Type B pancreatic cell (in vitro differentiated cells): ENCODE data around the gene SMCHD1. TPM values are rescaled to one million over a fixed set of nuclear protein-coding genes. Genes with fewer than 3 reads are reported as not detected.
A peak's percentile ranks its signal among the peaks of the same experiment; 100 is the strongest.

ENCODE experiments used
- DNase-seq: peaks from one replicate; pipeline ENCODE4 v3.0.0; 2021; ENCODE audit warnings: mixed read lengths; ENCODE audit not compliant: unreplicated experiment; ENCODE audit errors: extremely low spot score
- H3K27ac Mint-ChIP-seq: 2 replicates; pipeline ENCODE4 v1.8.0; 2021; ENCODE audit warnings: mild to moderate bottlenecking, mixed read lengths
- H3K27me3 Mint-ChIP-seq: 2 replicates; pipeline ENCODE4 v1.8.0; 2021; ENCODE audit warnings: mixed read lengths
- H3K36me3 Mint-ChIP-seq: 2 replicates; pipeline ENCODE4 v1.8.0; 2021; ENCODE audit warnings: mixed read lengths
- H3K4me1 Mint-ChIP-seq: one replicate; pipeline ENCODE4 v1.8.0; 2021; ENCODE audit warnings: mixed read lengths; ENCODE audit not compliant: unreplicated experiment
- H3K4me3 Mint-ChIP-seq: 2 replicates; pipeline ENCODE4 v1.8.0; 2021; ENCODE audit warnings: mild to moderate bottlenecking, mixed read lengths
- H3K9me3 Mint-ChIP-seq: 2 replicates; pipeline ENCODE4 v1.8.0; 2021; ENCODE audit warnings: mixed read lengths
- long read RNA-seq: library from polyadenylated mRNA; unstranded; transcript quantifications from one replicate; pipeline ENCODE4 v2.0.0, GENCODE V29; 2020
- total RNA-seq: library from RNA; stranded (reverse); gene quantifications from 2 replicates; pipeline ENCODE4 v1.2.1, GENCODE V29; 2021; ENCODE audit warnings: low replicate concordance
- TF ChIP-seq, protein P1 (sequence below): fragments of 200-600 bp; sonication (generic); conservative IDR thresholded peaks from 2 replicates; pipeline ENCODE4 v1.5.0; 2021; ENCODE audit warnings: antibody characterized with exemption, mild to moderate bottlenecking

Gene SMCHD1
- total RNA-seq, result 40.1 and 56.5 TPM in 2 replicates
- long read RNA-seq, partial matches to known transcripts, result 2 of 4 reads
- long read RNA-seq, other reads (novel, unspliced or antisense), result 2 of 4 reads

DNA sequence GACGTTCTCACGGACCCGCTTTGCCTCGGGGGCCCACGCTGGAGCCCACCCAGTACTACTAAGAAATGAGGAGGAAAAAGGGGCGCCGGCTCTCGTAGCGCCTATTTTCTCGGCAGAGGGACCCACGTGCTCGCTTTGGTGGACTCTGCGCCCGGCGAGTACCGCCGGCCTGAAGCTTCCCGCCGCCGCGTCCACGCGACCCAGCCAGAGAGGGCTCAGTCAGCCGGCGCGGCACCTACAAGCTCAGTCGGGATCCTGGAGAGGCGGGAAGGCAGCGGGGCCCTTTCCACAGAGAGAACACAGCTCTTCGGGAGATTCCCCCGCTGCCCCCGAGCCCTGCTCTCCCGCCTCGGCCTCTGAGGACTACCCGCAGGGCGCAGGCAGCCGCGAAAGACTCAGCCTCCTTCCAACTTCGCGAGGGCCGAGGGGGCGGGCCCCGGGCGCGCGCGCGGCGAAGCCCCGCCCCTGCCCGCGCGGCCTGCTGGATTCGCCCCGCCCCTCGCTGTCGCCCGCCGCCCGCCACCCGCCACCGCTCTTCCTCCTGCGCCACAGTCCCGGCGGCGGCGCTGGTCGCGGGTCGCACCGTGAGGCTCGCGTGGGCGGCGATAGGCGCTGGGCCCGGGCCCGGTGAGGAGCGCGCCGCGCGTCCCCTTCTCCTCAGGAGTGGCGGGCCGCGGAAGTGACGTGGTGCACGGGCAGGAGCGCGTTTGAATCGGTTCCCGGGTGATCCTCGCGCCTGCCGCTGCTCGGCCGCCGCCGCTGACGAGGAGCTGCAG lies at the start of gene SMCHD1:
SMCHD1 (plus strand) TSS at position 549 of the 776 bp plus-strand sequence. CDS start 350 bp downstream, outside the sequence.
- DNase-seq, result peak; percentile 87
- Mint-ChIP-seq H3K27me3 (peaks cover 19% of the 10 kb centered on the region), H3K9me3 (no peaks in the 10 kb centered on the region), H3K36me3 (no peaks in the 10 kb centered on the region), H3K4me3 (peak within 1 kb of the TSS; percentile 96), H3K4me1 (peaks cover 21% of the 10 kb centered on the region), H3K27ac (peak within 1 kb of the TSS; percentile 91)
- TF ChIP-seq, protein P1, sequence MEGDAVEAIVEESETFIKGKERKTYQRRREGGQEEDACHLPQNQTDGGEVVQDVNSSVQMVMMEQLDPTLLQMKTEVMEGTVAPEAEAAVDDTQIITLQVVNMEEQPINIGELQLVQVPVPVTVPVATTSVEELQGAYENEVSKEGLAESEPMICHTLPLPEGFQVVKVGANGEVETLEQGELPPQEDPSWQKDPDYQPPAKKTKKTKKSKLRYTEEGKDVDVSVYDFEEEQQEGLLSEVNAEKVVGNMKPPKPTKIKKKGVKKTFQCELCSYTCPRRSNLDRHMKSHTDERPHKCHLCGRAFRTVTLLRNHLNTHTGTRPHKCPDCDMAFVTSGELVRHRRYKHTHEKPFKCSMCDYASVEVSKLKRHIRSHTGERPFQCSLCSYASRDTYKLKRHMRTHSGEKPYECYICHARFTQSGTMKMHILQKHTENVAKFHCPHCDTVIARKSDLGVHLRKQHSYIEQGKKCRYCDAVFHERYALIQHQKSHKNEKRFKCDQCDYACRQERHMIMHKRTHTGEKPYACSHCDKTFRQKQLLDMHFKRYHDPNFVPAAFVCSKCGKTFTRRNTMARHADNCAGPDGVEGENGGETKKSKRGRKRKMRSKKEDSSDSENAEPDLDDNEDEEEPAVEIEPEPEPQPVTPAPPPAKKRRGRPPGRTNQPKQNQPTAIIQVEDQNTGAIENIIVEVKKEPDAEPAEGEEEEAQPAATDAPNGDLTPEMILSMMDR, result no peak

DNA sequence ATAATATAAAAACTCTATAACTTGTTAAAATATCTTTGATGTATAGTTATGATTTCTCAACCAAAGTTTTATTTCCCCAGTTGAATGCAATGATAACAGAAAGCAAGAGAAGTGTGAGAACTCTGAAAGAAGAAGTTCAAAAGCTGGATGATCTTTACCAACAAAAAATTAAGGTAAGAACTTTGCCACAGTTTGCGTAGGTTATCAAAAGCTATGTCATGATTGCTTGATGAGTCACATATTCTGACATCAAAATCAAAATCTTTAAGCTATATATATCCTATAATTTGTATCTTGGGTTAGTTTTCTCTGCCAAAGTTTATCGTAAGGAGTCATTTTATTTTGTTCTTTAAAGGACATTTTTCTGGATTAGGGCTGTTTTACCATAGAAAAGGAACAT lies 49.2 kb upstream of the SMCHD1 start:
- no peaks in the 10 kb centered on the region for H3K27me3 Mint-ChIP-seq
- no peak overlapping the region for H3K27ac Mint-ChIP-seq
- TF ChIP-seq, protein P1, result no peak
- peaks cover 11% of the 10 kb centered on the region for H3K36me3 Mint-ChIP-seq
- H3K9me3 Mint-ChIP-seq, result no peaks in the 10 kb centered on the region
- no peak for DNase-seq
- no peaks in the 10 kb centered on the region for H3K4me1 Mint-ChIP-seq
- no peak overlapping the region for H3K4me3 Mint-ChIP-seq

DNA sequence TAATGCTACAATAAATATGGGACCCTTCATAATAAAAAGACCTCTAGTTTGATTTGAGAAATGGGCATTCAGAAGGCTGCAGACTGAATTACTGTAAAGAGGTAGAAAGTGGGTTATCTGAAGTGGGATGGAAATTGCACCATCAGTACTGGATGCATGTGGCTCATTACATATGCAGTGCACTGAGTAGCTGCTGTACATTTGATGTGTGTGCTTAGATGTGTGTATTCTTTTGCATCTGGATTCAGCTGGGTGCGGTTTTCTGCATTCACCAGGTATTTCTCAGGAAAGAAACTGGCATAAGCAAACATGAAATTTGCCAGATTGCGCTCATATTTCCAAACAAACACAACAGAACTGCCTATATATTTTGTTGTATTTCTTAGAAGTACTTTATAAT lies 45.9 kb upstream of the SMCHD1 start:
- Mint-ChIP-seq H3K4me1 (no peaks in the 10 kb centered on the region), H3K4me3 (no peak overlapping the region), H3K36me3 (peaks cover 24% of the 10 kb centered on the region), H3K27me3 (no peaks in the 10 kb centered on the region), H3K9me3 (no peaks in the 10 kb centered on the region), H3K27ac (no peak overlapping the region)
- no peak for DNase-seq
- TF ChIP-seq, protein P1, result no peak

DNA sequence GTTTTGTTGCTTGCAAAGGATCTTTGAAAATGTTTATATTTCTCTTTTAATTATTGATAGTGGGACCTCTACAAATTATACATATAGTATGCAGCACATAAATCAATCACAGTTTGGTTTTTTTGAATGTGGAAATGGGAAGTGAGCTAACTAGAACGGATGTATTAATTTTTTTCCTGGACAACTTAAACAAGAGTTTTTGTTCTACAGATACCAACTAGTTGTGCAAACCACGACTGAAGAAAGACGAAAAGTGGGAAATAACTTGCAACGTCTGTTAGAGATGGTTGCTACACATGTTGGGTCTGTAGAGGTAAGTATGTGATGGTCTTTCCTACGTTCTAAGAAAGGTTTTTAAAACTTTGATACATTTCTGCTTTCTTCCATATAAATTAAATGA lies 45.0 kb upstream of the SMCHD1 start:
- Mint-ChIP-seq H3K36me3 (peaks cover 26% of the 10 kb centered on the region), H3K27ac (no peak overlapping the region), H3K9me3 (no peaks in the 10 kb centered on the region), H3K4me1 (no peaks in the 10 kb centered on the region), H3K27me3 (no peaks in the 10 kb centered on the region), H3K4me3 (no peak overlapping the region)
- DNase-seq, result no peak
- TF ChIP-seq, protein P1, result no peak

DNA sequence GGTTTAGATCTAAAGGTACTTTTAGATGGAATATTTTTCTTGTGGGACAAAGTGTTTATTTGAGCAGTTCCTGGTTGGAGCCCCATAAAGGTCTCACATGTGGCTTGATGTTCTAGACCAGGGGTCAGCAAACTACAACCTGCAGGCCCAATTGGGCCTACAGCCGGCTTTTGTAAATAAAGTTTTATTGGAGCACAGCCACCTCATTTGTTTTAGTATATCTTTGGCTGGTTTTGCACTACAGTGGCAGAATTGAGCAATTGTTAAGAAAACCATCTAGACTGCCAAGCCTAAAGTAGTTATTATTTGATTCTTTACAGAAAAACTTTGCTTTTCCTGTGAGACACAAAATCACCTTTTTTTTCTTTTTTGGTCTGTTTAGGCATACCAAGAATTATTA lies 42.5 kb upstream of the SMCHD1 start:
- H3K36me3 Mint-ChIP-seq, result peaks cover 34% of the 10 kb centered on the region

More for the DNA sequence above, 42.5 kb upstream of the SMCHD1 start:
- H3K4me1 Mint-ChIP-seq, result no peaks in the 10 kb centered on the region
- no peaks in the 10 kb centered on the region for H3K27me3 Mint-ChIP-seq
- no peak overlapping the region for H3K27ac Mint-ChIP-seq
- TF ChIP-seq, protein P1, result no peak
- no peaks in the 10 kb centered on the region for H3K9me3 Mint-ChIP-seq
- no peak for DNase-seq
- H3K4me3 Mint-ChIP-seq, result no peak overlapping the region
